GM18508 (cell line): ENCODE results near the gene LINC01488.

Experiments used
- ATAC-seq: cut with Tn5 transposase; IDR thresholded peaks from one replicate; pipeline ENCODE4 v1.9.1; 2021; ENCODE audit warnings: moderate number of reproducible peaks; ENCODE audit not compliant: insufficient read depth, unreplicated experiment

Gene LINC01488

DNA sequence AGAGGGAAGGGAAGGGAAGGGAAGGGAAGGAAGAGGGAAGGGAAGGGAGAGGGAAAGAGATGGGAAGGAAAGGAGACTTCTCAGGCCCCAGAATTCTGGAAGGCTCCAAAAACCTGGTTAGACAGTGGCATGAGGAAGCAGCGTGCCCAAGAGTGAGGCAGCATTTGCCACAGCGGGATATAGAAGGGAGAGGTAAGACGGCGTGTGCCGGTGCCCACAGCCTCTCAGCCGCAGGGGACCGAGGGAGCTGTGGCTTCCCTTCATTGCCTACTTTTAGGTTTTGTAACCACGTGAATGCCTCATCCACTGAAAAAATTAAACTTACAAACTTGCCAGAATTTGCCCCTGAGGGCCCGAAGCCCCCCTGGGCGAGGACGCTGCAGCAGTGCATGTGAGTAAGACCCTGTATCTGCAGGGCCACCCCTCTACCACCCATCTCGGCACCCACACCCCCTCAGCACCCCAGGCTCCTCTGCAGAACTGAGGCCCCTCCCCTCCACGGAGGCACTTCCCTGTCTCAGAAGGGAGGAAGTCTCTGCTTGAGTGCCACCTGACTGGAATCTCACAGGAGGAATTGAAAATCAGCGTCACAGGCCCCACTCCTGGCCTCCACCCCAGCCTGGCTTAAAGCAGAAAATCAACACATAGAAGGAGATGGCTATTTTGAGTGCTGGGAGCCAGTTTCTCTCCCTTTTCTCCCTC lies 58.1 kb downstream of the LINC01488 start:
- ATAC-seq: no peak

DNA sequence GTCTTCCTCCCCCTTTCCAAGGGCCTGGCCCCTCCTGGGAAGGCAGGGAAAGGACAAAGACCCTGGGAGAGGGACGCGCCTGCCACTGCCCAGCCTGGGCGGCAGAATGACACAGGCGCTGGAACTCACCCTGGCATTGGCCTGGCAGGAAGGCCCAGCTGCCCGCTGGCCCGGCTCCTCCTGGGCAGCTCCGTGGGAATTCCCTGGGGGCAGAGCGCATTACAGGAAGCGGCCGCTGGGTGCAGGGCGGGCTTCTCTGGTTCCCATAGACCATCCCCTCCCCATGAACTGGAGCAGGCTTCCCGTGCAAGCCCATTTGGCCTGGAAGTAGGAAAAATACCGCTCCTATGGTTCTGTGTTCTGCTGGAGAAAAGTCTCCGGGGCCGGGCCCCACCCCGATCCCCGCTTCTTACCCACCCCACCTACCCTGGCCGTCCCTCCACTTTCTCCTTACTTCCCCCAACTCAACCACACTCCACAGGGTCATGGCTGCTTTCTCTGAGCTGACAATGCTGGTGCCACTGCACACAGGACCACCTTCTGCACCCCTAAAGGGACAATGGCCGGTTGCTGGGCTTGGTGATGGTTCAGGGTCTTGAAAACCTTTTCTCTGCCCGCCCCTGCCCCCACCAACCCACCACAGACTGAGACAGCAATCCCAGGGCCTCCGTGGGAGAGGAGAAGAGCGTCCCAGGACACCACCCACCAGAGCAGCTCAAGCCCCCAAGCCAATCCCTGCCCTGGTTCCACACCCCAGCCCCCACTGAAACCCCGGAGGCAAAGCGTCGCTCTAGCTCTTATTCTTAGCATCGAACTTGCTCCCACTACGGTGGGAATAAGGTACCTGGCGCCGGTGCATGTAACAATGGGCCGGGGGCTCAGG lies 58.9 kb downstream of the LINC01488 start:
- ATAC-seq: no peak

GRCh38 chr11:69541001-69541285 lies 59.5 kb downstream of the LINC01488 start:
- no peak for ATAC-seq

DNA sequence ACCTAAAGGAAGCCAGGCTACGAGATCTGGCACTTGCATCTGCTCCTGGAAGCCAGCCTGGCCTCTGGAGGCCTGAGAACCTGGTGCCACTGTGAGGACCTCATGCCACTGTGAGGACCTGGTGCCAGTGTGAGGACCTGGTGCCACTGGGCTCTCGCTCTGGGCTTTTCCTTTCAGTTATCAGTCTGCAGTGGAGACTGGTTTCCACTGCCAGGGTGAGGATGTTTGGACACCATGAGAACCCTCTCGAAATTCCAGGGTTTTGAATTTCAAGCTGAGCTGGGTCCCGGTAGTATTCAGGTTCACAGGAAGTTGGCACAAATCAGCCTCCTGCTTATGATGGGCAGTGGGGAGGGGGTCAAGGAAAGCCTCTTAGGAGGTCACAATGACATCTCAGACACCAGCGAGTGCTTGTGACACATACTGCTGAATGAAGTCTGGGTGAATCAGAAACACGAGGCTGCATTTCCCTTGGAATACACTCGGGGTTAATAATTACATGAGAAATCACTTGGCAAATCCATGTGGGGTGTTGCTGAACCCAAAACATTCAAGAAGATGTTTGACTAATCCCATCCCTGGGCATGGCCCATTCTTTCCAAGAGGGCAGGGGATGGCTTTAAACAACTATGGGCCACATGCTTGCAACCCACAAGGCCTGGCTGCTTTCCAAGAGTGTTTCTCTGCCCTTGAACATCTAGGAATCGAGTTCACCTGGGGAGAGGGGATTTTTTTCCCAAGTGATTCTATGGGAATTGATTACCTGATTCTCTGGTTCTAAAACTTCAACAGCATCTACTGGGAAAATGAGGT lies 60.2 kb downstream of the LINC01488 start:
- ATAC-seq: no peak

DNA sequence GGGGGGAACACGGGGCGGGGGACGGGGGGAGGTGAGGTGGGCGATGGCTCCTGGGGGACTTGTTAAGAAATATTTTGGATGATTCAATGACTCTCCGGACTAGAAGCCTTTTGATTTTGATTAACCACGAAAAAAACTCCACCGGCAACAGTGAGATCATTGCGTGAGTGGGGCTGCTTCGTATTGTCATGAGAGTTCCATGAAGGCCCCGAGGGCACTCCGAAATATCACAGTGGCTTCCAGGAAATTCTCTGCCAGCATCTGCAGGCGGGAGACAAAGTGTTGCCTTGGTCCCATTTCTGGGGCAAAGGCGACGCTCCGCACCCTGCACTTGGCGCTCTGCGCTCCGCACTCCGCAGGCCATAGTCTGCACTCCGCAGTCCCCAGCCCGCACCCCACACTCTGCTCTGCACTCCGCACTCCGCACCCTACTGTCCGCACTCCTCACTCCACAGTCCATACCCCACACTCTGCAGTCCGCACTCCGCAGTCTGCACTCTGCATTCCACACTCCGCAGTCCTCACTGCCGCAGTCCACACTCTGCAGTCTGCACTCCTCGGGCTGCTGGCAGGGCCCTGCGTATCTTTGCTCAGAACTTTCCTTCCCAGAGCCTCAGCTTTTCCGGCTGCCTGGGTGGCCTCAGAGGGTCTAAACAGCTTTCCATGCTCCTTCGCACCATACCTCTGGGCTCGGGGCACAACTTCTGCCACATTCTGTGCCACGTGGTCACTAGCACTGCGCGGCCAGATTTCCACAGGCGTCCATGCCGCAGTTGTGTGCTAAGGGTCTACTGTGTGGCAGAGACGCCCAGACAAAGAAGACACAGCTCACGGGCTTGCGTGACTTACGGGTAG lies 61.1 kb downstream of the LINC01488 start:
- no peak for ATAC-seq
